ENCODE data around the gene PRAMEF8.
"Not testable (repeated sequence)": the region's sequence is repeated elsewhere in the genome, so short reads cannot be mapped to it uniquely, and the experiment has no call there.

Gene PRAMEF8

DNA sequence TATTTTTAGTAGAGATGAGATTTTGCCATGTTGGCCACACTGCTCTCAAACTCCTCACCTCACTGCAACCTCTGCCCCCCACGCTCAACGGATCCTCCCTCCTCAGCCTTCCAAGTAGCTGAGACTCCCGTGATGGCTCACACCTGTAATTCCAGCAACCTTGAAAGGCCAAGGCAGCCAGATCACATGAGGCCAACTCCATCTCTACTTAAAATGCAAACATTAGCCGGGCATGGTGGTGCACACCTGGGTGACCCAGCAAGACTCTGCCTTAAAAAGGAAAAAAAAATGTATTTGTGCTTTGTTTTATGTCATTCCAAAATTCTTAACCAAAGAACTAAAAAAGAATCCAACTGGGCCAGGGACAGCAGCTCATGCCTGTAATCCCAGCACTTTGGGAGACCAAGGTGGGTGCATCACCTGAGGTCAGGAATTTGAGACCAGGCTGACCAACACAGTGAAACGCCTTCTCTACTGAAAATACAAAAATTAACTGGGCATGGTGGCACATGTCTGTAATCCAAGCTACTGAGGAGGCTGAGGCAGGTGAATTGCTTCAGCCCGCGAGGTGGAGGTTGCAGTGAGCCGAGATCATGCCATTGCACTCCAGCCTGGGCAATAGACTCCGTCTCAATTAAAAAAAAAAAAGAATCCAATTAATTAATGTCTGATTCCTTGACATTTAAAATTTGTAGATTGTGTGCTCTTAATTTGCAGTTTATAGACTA, 41.2 kb downstream of the PRAMEF8 start:
- H3K27me3 ChIP-seq (replicated peaks); H3K27ac ChIP-seq; H3K36me3 ChIP-seq (replicated peaks); DNase-seq; H3K4me3 ChIP-seq (ENCODE audit: low read depth, low read length); in situ Hi-C loops (cut with HindIII; ENCODE audit: low pct_ligation_motif_present, low sequenced_read_pairs): not testable (repeated sequence)

DNA sequence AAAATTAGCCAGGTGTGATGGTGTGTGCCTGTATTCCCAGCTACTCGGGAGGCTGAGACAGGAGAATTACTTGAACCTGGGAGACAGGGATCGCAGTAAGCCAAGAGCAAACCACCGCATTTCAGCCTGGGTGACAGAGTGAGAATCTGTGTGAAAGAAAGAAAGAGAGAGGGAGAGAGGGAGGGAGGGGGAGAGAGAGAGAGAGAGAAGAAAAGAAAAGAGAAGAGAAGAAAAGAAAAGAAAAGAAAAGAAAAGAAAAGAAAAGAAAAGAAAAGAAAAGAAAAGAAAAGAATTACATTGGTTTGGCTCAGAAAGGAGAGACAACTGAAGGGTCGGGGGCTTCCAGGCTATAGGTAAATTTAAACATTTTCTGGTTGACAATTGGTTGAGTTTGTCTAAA, 45.3 kb downstream of the PRAMEF8 start:
- in situ Hi-C loops (cut with HindIII; ENCODE audit: low pct_ligation_motif_present, low sequenced_read_pairs); H3K36me3 ChIP-seq (replicated peaks); H3K27me3 ChIP-seq (replicated peaks); H3K4me3 ChIP-seq (ENCODE audit: low read depth, low read length); DNase-seq; H3K27ac ChIP-seq: not testable (repeated sequence)

DNA sequence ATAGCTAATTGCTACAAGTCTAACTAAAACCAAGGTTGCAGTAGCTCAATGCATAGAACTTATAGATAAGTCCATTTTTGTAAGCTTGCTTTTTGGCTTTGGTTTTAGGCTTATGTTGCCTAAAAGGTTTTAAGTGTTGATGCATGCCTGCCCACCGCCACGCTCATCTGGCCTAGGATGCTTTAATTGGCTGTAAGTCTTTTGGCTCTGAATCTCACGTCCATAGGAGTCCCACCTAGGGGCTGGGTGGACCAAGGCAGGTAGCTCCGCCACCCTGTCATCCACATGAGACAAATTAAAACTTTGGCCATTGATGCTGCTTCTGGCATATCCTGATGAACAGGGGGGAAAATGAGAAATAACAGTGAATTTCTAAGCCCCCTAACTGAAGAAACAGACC, 47.4 kb downstream of the PRAMEF8 start:
- H3K36me3 ChIP-seq (replicated peaks); H3K27ac ChIP-seq; H3K4me3 ChIP-seq (ENCODE audit: low read depth, low read length); in situ Hi-C loops (cut with HindIII; ENCODE audit: low pct_ligation_motif_present, low sequenced_read_pairs); H3K27me3 ChIP-seq (replicated peaks); DNase-seq: not testable (repeated sequence)

DNA sequence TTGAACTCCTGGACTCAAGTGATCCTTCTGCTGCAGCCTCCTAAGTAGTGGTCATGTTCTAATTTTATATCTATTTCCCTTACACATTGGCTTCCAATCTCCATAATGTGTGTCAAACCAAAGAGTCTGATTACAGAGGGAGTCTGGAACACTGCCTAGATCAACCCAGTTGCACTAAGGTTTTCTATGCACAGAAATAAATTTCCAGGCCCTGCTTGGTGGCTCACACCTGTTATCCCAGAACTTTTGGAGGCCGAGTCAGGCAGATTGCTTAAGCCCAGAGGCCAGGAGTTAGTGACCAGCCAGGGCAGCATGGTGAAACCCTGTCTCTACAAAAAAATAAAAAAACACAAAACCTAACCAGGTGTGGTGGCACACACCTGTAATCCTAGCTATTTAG, 50.9 kb downstream of the PRAMEF8 start:
- H3K4me3 ChIP-seq (ENCODE audit: low read depth, low read length); in situ Hi-C loops (cut with HindIII; ENCODE audit: low pct_ligation_motif_present, low sequenced_read_pairs); H3K36me3 ChIP-seq (replicated peaks); DNase-seq; H3K27ac ChIP-seq; H3K27me3 ChIP-seq (replicated peaks): not testable (repeated sequence)

DNA sequence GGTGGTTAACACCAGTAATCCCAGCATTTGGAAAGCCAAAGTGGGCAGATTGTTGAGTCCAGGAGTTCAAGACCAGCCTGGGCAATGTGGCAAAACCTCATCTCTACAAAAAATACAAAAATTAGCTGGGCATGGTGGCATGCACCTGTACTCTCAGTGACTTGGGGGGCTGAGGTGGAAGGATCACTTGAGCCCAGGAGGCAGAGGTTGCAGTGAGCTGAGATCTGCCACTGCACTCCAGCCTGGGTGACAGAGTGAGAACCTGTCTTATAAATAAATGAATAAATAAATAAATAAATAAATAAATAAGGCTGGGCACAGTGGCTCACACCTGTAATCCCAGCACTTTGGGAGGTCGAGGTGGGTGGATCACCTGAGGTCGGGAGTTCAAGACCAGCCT, 52.9 kb downstream of the PRAMEF8 start:
- H3K27me3 ChIP-seq (replicated peaks); in situ Hi-C loops (cut with HindIII; ENCODE audit: low pct_ligation_motif_present, low sequenced_read_pairs); DNase-seq; H3K27ac ChIP-seq; H3K4me3 ChIP-seq (ENCODE audit: low read depth, low read length); H3K36me3 ChIP-seq (replicated peaks): not testable (repeated sequence)
